Tibial nerve (tissue), 4 donors: ENCODE results near the gene FATE1.

Experiments
- EP300 ChIP-seq, 2 donors: sonication (generic); formaldehyde crosslinking; IDR thresholded peaks; one replicate each; pipeline ENCODE4 v1.6.1; 2017; ENCODE audit warnings: antibody characterized with exemption in 2 of 2, mild to moderate bottlenecking in 1 of 2
- POLR2A ChIP-seq, 2 donors: fragments of 450-650 bp; IDR thresholded peaks; one replicate each; pipeline ENCODE4 v1.6.1; 2017; ENCODE audit warnings: antibody characterized with exemption in 2 of 2, mild to moderate bottlenecking in 2 of 2, moderate library complexity in 2 of 2
- TF ChIP-seq, protein P1 (sequence below), 5 experiments: fragments of 200-600 bp in 3 of 5; fragments of 450-650 bp in 2 of 5; sonication (generic) in 3 of 5; IDR thresholded peaks; one replicate each; pipeline ENCODE4 v1.5.1; 2016 to 2019; ENCODE audit warnings: antibody characterized with exemption in 5 of 5, mild to moderate bottlenecking in 3 of 5, moderate library complexity in 2 of 5

DNA sequence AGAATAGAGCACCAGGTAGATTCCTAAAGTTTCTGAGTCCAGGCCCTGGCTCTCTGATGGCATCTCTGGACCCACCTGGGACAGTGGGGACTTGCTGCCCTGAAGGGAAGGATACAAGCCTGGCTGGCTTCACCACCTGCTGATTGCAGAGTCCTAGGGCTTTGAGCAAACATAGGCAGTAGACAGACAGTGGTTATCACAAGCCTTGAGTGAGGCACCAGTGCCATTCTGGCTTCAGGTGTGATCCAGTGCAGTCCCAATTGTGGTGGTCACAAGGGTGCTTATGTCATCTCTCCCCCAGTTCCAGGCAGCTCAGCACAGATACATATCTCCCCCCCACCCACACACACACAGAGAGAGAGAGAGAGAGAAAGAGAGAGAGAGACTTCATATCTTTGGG is 27.1 kb upstream of the FATE1 start:
- TF ChIP-seq, protein P1, sequence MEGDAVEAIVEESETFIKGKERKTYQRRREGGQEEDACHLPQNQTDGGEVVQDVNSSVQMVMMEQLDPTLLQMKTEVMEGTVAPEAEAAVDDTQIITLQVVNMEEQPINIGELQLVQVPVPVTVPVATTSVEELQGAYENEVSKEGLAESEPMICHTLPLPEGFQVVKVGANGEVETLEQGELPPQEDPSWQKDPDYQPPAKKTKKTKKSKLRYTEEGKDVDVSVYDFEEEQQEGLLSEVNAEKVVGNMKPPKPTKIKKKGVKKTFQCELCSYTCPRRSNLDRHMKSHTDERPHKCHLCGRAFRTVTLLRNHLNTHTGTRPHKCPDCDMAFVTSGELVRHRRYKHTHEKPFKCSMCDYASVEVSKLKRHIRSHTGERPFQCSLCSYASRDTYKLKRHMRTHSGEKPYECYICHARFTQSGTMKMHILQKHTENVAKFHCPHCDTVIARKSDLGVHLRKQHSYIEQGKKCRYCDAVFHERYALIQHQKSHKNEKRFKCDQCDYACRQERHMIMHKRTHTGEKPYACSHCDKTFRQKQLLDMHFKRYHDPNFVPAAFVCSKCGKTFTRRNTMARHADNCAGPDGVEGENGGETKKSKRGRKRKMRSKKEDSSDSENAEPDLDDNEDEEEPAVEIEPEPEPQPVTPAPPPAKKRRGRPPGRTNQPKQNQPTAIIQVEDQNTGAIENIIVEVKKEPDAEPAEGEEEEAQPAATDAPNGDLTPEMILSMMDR (IDR thresholded peaks at IDR 0.05) = no peak
- TF ChIP-seq POLR2A (IDR thresholded peaks at IDR 0.05) = no peak
- TF ChIP-seq EP300 (IDR thresholded peaks at IDR 0.05) = no peak
